GM21717 (cell line): ENCODE results near the gene ITPKA.
A peak's percentile ranks its signal among the peaks of the same experiment; 100 is the strongest.

Source experiments
- ATAC-seq: cut with Tn5 transposase; IDR thresholded peaks from one replicate; pipeline ENCODE4 v1.9.1; 2021; ENCODE audit warnings: mild to moderate bottlenecking, moderate library complexity; ENCODE audit not compliant: unreplicated experiment

Gene ITPKA

GRCh38 chr15:41489641-41490040, 4.0 kb upstream of the ITPKA start:
- ATAC-seq = no peak

GRCh38 chr15:41490355-41490754, 3.3 kb upstream of the ITPKA start:
- no peak for ATAC-seq

DNA sequence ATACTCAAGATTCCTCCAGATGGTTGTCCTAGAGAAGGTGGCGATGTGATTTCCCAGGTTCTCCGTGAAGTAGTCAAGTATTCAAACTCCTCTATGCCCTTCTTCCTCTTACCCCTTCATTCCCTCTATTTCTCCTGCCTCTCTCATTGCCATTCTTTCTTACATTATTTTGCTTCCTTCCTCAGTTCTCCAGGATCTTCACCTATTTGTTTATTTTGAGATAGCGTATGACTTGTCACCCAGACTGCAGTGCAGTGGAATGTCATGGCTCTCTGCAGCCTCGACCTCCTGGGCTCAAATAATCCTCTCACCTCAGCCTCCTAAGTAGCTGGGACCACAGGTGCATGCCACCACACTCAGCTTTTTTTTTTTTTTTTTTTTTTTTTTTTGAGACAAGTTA, 1.8 kb upstream of the ITPKA start:
- ATAC-seq = no peak

- no peak for ATAC-seq
These were observed 973 bp upstream of the ITPKA start for GRCh38 chr15:41492597-41493204.

- ATAC-seq = peak; percentile 8
These were observed 172 bp downstream of the ITPKA start for GRCh38 chr15:41493902-41494189.

- peak; percentile 6 for ATAC-seq
These were observed 682 bp downstream of the ITPKA start for GRCh38 chr15:41494190-41494921.

DNA sequence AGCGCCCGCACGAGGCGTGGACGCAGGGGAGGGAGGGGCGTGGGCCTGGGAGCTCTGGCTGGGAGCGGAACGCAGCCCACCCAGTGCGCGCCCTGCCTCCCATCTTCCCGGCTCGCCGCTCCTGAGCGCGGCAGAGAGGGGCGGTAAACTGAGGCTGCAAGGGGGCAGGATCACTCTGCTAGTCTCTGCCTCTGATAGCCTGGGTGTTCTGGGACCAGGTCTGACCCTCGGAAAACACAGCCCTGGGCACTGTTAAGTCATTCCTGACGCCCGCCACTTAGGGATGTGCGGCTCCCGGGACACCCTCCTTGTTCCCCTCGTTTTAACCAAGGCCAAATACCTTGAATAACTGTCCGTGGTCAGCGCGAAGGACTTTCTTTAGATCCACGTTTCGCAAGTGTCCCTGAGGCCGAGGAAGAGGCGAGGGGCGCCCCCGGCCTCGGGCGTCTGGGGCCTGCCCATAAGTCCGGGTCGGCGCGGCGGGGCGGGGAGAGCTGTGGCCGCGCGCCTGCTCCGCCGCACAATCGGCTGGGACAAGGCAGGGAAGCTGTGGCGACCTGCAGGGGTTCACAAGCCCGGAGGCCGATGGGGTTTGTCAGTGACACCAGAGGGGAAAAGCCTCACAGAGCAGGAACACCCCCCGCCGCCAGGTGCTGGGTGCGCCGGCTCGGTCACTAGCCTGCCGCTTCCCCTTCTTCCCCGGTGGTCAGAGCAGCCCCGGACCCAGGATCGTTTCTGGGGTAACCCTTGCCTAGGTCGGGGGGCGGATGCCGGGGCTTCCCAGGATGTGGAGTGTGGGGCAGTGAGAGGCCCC, 1.5 kb downstream of the ITPKA start:
- ATAC-seq = no peak

DNA sequence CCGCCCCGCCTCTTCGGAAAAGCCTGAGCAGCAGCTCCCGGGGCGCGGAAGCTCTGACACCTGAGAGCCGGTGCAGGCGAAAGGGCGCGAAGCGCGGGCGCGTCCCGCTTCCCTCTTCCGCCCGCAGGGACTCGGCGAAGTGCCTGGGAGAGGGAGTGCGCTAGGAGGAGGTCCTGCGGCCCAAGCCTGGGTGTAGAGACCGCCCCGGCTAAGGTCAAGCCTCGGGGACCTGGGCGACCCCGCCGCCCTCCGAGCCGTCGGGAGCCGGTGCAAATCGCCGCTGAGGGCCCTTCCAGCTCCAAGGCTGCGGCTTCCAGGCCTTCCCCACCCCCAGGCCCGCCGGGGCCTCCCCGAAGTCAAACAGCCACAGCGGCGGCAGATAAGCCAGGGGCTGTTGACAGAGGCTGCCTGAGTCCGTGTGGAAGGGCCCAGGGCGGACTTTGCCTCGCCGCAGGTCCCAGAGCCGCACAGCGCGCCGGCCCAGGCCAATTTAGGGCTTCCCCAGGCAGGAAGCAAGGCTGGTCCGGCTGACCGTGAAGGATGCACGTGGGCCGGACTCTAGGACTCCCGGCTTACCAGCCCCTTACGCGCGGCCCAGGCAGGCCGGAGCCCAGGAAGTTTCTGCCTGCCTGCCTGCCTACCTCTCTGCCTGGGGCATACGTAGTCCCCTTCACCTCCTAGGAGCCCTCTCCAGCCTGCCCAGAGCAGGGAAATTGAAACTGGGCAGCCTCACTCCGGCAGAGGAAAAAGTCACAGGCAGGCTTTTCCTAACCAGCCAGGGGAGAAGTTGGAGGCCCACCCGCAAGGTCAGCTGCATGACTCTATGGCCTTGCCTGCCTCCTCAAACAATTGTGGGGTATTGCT, 2.3 kb downstream of the ITPKA start:
- ATAC-seq = no peak

DNA sequence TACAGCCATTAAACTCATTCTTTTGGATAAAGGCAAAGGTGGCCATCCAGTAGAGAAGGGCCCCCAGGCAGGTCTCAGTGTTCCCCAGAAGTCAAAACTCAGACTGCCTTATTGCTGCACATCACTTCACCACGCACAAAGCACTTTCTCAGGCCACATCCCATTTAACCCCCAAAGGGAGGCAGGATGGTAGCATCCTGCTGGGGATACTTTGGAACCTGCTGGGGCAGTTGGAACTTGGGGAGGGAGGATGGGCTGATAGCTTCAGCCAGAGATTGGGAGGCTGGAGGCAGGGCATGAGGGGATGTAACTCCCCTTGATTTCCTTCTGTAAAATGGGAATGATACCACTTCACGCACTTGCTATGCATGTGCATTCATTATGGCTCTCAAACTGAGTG, 5.0 kb downstream of the ITPKA start:
- ATAC-seq = no peak

DNA sequence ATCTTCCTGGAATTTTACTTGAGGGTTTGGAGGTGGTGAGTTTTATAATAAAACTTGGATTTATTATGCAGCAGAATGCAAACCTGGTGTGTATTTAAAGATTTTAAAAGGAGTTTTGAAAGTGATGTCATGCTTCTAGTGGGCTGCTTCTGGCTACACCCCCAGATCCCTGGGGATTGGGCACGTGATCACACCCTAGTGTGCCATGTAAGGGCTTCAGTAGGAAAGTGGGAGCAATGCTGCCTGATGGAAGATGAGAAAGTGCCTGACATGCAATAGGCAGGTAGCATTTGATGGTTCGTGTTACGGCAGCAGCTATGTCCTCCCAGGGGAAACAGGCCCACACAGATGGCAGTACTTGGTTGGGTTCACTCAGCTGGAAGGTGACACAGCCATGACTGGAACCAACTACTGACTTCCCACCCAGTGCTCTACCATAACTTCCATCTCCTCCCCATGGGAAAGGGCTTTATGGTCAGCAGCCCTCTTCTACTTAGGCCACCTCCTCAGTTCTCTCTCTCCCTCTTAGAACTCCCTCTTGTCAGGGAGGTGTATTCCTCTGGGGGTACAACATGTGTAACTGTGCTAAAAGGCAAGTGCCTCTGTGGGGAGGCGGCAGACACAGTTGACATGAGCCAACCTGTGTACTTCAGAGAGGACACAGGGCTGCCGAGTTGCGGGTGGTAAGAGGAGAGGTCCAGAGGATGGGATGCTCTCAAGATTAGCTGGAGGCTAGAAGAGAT, 5.6 kb downstream of the ITPKA start:
- ATAC-seq = no peak

DNA sequence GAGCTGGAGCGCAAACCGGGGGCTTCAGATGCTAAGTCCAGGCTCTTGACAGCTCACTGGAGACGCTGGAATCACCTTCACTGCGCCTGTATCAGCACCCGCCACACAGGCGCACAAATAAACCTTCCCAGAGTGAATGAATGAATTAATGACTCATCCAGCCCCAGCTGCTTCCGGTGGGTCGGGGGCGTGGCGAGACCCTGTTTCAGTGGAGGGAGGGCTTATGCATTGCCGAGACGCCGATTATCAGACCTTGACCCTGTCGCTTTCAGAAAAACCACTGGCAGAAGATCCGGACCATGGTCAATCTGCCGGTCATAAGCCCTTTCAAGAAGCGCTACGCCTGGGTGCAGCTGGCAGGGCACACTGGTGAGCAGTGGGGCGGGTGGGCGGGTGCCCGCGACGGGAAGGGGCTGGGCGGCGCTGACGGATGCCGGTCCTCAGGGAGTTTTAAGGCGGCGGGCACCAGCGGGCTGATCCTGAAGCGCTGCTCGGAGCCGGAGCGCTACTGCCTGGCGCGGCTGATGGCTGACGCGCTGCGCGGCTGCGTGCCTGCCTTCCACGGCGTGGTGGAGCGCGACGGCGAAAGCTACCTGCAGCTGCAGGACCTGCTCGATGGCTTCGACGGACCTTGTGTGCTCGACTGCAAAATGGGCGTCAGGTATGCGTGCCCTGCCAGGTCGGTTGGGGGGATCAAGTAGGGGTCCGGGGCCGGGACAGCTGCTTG, 7.7 kb downstream of the ITPKA start:
- ATAC-seq = no peak

- ATAC-seq = no peak
These were observed 8.5 kb downstream of the ITPKA start for GRCh38 chr15:41501931-41502794.

DNA sequence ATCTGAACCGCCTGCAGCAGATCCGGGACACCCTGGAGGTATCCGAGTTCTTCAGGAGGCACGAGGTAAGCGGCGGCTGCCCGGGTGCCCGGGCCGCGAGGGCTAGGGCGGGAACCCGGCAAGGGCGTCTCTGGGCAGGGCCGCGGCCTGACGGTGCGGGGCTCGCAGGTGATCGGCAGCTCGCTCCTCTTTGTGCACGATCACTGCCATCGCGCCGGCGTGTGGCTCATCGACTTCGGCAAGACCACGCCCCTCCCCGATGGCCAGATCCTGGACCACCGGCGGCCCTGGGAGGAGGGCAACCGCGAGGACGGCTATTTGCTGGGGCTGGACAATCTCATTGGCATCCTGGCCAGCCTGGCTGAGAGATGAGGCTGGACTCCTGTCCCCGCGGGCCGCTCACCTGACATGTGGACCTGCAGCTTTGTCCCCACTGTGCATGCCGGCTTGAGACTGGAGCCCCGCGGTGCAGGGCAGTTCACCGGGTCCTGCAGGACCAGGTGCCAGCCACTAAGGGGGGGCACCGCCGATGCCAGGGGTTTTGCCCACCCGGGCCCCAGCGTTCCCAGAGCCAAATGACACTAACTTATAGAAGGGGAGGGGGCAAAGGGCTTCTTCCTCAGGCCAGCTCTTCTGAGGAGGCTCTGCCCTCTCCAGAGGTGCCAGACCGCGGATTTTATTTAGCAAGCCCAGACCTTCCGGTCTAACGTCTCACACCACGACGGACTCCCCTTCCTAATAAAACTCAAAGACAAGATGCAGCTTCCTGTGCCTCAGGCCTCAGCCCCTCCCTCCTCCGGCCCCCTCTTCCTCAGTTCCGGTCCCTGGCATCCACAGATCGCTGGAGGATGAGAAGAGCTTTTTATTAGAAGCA, 9.4 kb downstream of the ITPKA start:
- no peak for ATAC-seq

DNA sequence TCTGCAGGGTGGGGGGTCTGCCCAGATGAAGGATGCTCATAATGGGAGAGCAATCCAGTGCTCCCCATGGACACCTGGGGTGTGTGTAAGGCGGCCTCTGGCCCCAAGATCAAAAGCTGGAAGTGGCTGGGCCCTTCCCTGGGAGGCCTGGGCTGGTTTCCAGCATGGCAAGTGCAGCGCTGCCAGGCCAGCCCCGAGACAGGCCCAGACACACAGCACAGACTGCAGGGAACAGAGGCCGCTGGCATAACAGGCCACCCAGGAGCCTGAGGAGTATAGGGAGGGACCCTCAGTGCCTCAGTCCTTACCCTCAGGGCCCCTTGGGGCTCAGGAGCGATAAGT, 10.0 kb downstream of the ITPKA start:
- no peak for ATAC-seq

DNA sequence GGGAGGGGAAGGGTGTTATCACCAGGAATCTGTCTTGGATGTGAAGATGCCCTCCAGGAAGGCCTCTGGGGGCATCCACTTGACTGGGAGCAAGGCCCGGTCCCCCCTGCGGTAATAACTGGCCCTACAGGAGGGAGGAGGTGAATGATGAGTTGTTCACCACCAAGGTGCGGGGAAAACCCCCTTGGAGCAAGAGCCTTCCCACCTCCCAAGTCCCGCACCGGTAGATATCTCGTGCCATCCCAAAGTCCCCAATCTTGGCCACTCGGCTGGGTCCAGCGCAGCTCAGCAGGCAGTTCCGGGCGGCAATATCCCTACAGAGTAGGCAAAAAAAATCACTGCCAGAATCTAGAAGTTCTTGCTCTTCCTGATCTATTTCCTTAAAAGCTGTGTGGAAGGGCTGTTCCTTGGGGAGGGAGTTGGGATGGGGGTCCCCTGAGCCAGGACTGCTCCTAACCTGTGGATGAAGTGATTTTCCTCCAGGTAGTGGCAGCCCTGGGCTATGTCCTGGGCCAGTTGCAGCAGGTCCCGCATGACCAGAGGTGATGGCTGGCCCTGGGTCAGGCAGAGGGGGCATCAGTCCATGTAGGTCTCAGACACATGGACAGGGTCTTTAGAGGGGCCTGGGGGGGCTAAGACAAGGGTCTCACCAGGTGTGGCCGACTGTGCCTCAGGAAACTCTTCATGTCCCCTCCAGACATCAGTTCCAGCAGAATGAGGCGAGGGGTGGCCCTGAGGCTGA, 11.2 kb downstream of the ITPKA start:
- ATAC-seq = no peak

- no peak for ATAC-seq
These were observed 12.1 kb downstream of the ITPKA start for GRCh38 chr15:41505776-41506175.

DNA sequence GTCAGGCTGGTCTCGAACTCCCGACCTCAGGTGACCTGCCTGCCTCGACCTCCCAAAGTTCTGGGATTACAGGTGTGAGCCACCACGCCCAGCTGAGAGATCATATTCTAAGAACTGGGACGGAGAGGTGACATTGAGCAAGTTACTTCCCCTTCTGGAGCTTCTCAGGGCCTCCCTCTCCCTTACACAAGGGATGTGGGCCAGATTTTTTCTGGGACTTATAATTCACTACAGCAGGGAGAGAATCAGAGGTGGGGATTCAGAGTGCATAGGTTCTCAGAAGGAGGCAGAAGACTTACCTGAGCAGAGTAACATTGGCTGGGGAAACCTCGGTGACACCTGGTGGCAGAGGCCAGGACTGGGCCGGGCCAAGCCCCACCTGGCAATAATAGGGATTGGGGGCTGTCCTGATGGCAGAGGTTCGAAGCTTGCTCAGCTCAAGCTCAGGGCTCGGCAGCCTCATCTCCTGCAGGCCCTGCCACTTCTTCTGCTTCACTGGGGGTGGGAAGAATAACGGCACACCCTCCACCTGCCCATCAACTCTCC, 13.2 kb downstream of the ITPKA start:
- ATAC-seq = no peak
